Transverse colon (tissue), 4 donors: ENCODE results near the gene CYP2F1. TPM values are rescaled to one million over a fixed set of nuclear protein-coding genes. Genes with fewer than 3 reads are reported as not detected.
"Not testable (repeated sequence)": the region's sequence is repeated elsewhere in the genome, so short reads cannot be mapped to it uniquely, and the experiment has no call there.

Experiments
- DNase-seq: peaks from one replicate; pipeline ENCODE4 v3.0.0-alpha.2; 2019
- H3K27ac ChIP-seq, 4 donors: fragments of 200-600 bp; sonication (generic); 2 replicates each; pipeline ENCODE4 v1.5.1; 2016 to 2018; ENCODE audit warnings: inconsistent platforms in 4 of 4
- H3K27me3 ChIP-seq: fragments of 200-600 bp; sonication (generic); 2 replicates; pipeline ENCODE4 v1.5.1; 2017; ENCODE audit warnings: inconsistent platforms
- H3K36me3 ChIP-seq, 4 donors: fragments of 200-600 bp; sonication (generic); 2 replicates each; pipeline ENCODE4 v1.5.1; 2017 to 2019; ENCODE audit warnings: inconsistent platforms in 4 of 4
- H3K4me1 ChIP-seq, 4 donors: fragments of 200-600 bp; sonication (generic); 2 replicates each; pipeline ENCODE4 v1.5.1; 2017 to 2020; ENCODE audit warnings: inconsistent platforms in 4 of 4
- H3K4me3 ChIP-seq, 4 donors: fragments of 200-600 bp; sonication (generic); 1 replicate in 1 of 4; 2 replicates in 3 of 4; pipeline versions ENCODE4 v1.5.1 to v1.6.1; 2017 to 2019; ENCODE audit warnings: inconsistent platforms in 4 of 4
- H3K9me3 ChIP-seq, 2 donors: fragments of 200-600 bp; sonication (generic); 2 replicates each; pipeline ENCODE4 v1.5.1; 2017 to 2019; ENCODE audit warnings: inconsistent platforms in 2 of 2
- EP300 ChIP-seq: sonication (generic); formaldehyde crosslinking; IDR thresholded peaks from one replicate; pipeline ENCODE4 v1.6.1; 2017; ENCODE audit warnings: antibody characterized with exemption, low read depth
- POLR2A ChIP-seq: fragments of 450-650 bp; IDR thresholded peaks from one replicate; pipeline ENCODE4 v1.6.1; 2016; ENCODE audit warnings: antibody characterized with exemption, mild to moderate bottlenecking, moderate library complexity
- POLR2AphosphoS5 ChIP-seq, 3 donors: sonication (generic); formaldehyde crosslinking; IDR thresholded peaks; one replicate each; pipeline ENCODE4 v1.6.1; 2016; ENCODE audit warnings: antibody characterized with exemption in 3 of 3
- WGBS, 2 donors: methylation state at CpG; one replicate each; pipeline ENCODE4 v1.1.5; 2018; ENCODE audit warnings: low coverage in 1 of 2; 5-methylcytosine and 5-hydroxymethylcytosine counted together
- in situ Hi-C, 4 donors: fragments of 200-750 bp; cut with MboI; loops; one replicate each; pipeline versions ENCODE4 v1.15.0 to v1.15.1; 2017; ENCODE audit warnings: low sequenced_read_pairs in 3 of 4, low pct_ligation_motif_present in 1 of 4, low pct_unique_long_range_greater_than_20kb in 1 of 4
- intact Hi-C: fragments of 100-400 bp; cut with DNase I; formaldehyde crosslinking; loops from one replicate; pipeline ENCODE4 v1.15.1; 2023; ENCODE audit warnings: low total_unique reads
- total RNA-seq, 4 donors: library from RNA; depleted of rRNA; stranded (reverse); fragments of >200 nt; gene quantifications; one replicate each; pipeline ENCODE4 v1.1.0, GENCODE V29; 2016
- TF ChIP-seq, protein P1 (sequence below), 5 experiments: fragments of 200-600 bp in 3 of 5; fragments of 450-650 bp in 2 of 5; sonication (generic) in 3 of 5; IDR thresholded peaks; 1 replicate in 2 of 5; 2 replicates in 3 of 5; pipeline ENCODE4 v1.5.1; 2016 to 2017; ENCODE audit warnings: antibody characterized with exemption in 5 of 5, inconsistent platforms in 3 of 5, mild to moderate bottlenecking in 2 of 5, moderate library complexity in 1 of 5

Gene CYP2F1
- total RNA-seq, 4 donors from 2014 or later, result not detected

DNA sequence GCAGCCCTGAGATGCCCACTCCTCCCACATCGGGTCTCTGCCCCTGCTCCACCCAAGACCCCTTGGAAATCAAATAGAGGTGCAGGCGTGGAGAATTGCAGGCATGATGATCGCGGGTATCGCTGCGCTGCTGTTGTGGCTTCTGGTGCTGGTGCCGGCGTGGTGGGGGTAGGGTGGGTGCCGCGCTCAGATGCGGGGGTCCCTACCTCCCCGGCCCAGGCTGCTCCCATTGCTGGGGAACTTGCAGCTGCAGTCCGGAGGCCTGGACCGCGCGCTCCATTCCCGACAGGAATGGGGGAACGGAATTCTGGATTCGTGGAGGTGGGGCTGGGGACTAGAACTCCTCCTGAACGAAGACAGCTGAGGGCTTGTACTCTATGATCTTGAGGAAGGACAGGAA, 20.4 kb downstream of the CYP2F1 start:
- no peak overlapping the region for H3K4me3 ChIP-seq
- no peak overlapping the region for H3K27ac ChIP-seq
- DNase-seq, result no peak
- intact Hi-C loops (loop anchor here (5.0 kb wide), 1 partner anchor 322 kb away; no protein-coding TSS in a partner anchor), in situ Hi-C loops (loop anchor here in 1 of 4 donors (25.0 kb wide), 1 partner anchor 472 kb away; no protein-coding TSS in a partner anchor)
- H3K36me3 ChIP-seq, result no peaks in the 10 kb centered on the region
- H3K9me3 ChIP-seq, result no peaks in the 10 kb centered on the region
- 87% methylated on average over 13 of the region's 20 CpGs; no CpG with 5 or more reads in 1 of the 2 donors for WGBS, 2 donors
- H3K4me1 ChIP-seq, result peaks cover 0 to 12% (median 3%) of the 10 kb centered on the region in 4 donors
- TF ChIP-seq POLR2AphosphoS5 (IDR thresholded peaks at IDR 0.05) (no peak), POLR2A (no peak), EP300 (no peak)
- TF ChIP-seq, protein P1, sequence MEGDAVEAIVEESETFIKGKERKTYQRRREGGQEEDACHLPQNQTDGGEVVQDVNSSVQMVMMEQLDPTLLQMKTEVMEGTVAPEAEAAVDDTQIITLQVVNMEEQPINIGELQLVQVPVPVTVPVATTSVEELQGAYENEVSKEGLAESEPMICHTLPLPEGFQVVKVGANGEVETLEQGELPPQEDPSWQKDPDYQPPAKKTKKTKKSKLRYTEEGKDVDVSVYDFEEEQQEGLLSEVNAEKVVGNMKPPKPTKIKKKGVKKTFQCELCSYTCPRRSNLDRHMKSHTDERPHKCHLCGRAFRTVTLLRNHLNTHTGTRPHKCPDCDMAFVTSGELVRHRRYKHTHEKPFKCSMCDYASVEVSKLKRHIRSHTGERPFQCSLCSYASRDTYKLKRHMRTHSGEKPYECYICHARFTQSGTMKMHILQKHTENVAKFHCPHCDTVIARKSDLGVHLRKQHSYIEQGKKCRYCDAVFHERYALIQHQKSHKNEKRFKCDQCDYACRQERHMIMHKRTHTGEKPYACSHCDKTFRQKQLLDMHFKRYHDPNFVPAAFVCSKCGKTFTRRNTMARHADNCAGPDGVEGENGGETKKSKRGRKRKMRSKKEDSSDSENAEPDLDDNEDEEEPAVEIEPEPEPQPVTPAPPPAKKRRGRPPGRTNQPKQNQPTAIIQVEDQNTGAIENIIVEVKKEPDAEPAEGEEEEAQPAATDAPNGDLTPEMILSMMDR (IDR thresholded peaks at IDR 0.05), result no peak
- no peaks in the 10 kb centered on the region for H3K27me3 ChIP-seq

DNA sequence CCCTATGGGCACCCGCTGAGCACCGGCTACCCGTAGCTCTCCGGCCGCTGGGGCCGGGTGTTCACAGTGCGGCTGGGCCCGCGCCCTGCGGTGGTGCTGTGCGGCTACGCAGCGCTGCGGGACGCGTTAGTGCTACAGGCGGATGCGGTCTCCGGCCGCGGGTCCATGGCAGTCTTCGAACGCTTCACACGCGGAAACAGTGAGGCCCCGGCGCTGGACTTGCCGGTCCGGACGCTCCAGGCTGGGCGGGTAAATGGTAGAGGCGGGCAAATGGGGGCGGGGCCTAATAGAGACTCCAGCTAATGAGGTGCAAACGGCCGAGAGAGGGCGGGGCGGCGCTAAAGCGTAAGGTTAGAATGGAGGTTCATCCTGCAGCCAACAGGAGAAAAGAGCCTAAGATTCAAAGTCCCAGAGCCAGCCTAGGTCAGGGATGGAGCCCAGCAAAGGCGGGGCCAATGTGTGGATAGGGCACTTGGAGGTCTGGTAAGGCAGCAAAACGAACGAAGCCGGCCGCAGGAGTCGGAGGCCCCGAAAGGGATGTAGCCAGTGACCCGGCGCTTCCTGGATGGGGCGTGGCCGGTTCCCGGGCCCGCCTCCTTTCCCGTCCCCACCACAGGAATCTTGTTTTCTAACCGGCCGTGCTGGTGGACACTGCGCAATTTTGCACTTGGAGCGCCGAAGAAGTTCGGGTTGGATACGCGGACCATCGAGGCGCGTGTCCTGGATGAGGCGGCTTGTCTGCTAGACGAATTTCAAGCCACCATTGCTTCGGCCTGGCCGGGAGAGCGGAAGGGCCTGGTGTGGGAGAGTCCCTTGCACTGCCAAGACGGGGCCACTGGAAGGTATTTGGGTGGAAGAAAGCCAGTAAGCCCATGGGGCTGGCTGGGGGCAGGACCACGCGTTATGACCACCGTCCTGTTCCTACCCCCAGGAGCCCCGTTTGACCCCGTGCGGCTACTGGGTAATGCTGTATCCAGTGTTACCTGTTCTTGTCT, 21.5 kb downstream of the CYP2F1 start:
- Histone ChIP-seq H3K4me3 (peak overlapping the region in 3 of 4 donors; percentile 21 to 58 (median 39)), H3K27ac (peak overlapping the region; percentile 60 to 75 (median 66)), H3K4me1 (peaks cover 0 to 12% (median 3%) of the 10 kb centered on the region in 4 donors)
- DNase-seq, result peak; percentile 37
- in situ Hi-C loops, result loop anchor here in 1 of 4 donors (25.0 kb wide), 1 partner anchor 473 kb away; no protein-coding TSS in a partner anchor
- H3K27me3 ChIP-seq, H3K9me3 ChIP-seq, H3K36me3 ChIP-seq, intact Hi-C loops: not testable (repeated sequence)
- peak; percentile 13 for TF ChIP-seq POLR2A
- TF ChIP-seq, protein P1 (IDR thresholded peaks at IDR 0.05), result peak in 1 of 5 experiments; percentile 38
- 67% methylated on average over 39 of the region's 76 CpGs; no CpG with 5 or more reads in 1 of the 2 donors for WGBS, 2 donors

DNA sequence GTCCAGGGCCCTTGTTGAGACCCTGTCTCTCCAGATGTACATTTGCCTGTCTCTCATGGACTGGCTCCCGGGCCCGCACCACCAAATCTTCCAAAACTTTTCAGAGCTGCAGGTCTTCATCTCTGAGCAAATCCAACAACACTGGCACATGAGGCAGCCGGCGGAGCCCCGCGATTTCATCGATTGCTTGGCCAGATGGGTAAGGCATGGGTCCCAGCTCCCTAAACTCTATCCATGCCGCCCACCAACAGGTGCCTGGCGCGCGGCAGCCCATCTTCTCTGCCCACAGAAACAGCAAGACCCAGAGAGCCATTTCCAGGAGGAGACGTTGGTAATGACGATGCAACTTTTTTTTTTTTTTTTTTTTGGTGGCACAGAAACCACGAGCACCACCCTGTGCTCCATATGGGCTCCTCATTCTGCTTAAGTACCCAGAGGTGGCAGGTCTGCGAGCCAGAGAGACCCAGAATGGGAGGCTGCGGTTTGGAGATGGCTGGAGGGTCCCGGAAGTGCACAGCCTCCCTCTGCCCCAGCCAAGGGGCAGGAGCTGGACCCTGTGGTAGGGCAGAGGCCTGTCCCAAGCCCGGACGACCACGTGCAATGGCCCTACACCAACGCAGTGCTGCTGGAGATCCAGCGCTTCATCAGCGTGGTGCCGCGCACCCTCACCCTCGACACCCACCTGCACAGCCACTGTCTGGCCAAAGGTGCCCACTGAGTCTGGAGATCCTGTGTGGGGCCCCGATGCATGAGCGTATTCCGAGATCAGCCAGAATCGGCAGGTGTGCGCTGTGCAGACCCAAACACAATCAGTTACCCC, 22.6 kb downstream of the CYP2F1 start:
- WGBS, 2 donors, result 80 to 93% methylated on average over 3 to 28 of the region's 31 CpGs
- TF ChIP-seq EP300 (no peak), POLR2AphosphoS5 (IDR thresholded peaks at IDR 0.05) (no peak), POLR2A (no peak)
- TF ChIP-seq, protein P1 (IDR thresholded peaks at IDR 0.05), result no peak
- Histone ChIP-seq H3K27me3 (no peaks in the 10 kb centered on the region), H3K4me1 (peaks cover 0 to 12% (median 3%) of the 10 kb centered on the region in 4 donors), H3K27ac (peak overlapping the region in 1 of 4 donors; percentile 75), H3K4me3 (peak overlapping the region in 1 of 4 donors; percentile 58), H3K36me3 (no peaks in the 10 kb centered on the region), H3K9me3 (no peaks in the 10 kb centered on the region)
- in situ Hi-C loops (loop anchor here in 1 of 4 donors (25.0 kb wide), 1 partner anchor 475 kb away; no protein-coding TSS in a partner anchor), intact Hi-C loops (no loop called here)
- DNase-seq, result no peak
